H9 (cell line): ENCODE results near the gene ZNF136. TPM values are rescaled to one million over a fixed set of nuclear protein-coding genes. Genes with fewer than 3 reads are reported as not detected.

Source experiments
- DNase-seq: peaks from one replicate; pipeline ENCODE4 v3.0.0-alpha.2; 2017
- H2AFZ ChIP-seq: one replicate; pipeline ENCODE4 v1.6.1; 2013; ENCODE audit warnings: mild to moderate bottlenecking, low read length, control low read depth, moderate library complexity
- H2AK5ac ChIP-seq: 2 replicates; pipeline ENCODE4 v1.6.1; 2013; ENCODE audit warnings: low read length, control low read depth, mixed read lengths; ENCODE audit not compliant: insufficient read length
- H2BK120ac ChIP-seq: one replicate; pipeline ENCODE4 v1.6.1; 2013; ENCODE audit warnings: low read depth, mild to moderate bottlenecking, low read length, control low read depth, inconsistent platforms; ENCODE audit not compliant: poor library complexity, severe bottlenecking
- H2BK12ac ChIP-seq: 2 replicates; pipeline ENCODE4 v1.6.1; 2013; ENCODE audit warnings: low read length, control low read depth, mixed read lengths, low read depth; ENCODE audit not compliant: insufficient read length
- H2BK15ac ChIP-seq: 2 replicates; pipeline ENCODE4 v1.6.1; 2013; ENCODE audit warnings: low read depth, low read length, control low read depth
- H2BK20ac ChIP-seq: one replicate; pipeline ENCODE4 v1.6.1; 2013; ENCODE audit warnings: low read depth, mild to moderate bottlenecking, low read length, control low read depth, inconsistent platforms; ENCODE audit not compliant: poor library complexity, severe bottlenecking
- H2BK5ac ChIP-seq: 2 replicates; pipeline ENCODE4 v1.6.1; 2013; ENCODE audit warnings: low read length, control low read depth, mixed read lengths; ENCODE audit not compliant: insufficient read length
- H3K14ac ChIP-seq: 2 replicates; pipeline ENCODE4 v1.6.1; 2013; ENCODE audit warnings: low read length, control low read depth; ENCODE audit not compliant: insufficient read depth
- H3K18ac ChIP-seq: 2 replicates; pipeline ENCODE4 v1.6.1; 2013; ENCODE audit warnings: low read depth, mild to moderate bottlenecking, mixed read lengths, low read length, control low read depth; ENCODE audit not compliant: insufficient read length
- H3K23ac ChIP-seq: 2 replicates; pipeline ENCODE4 v1.6.1; 2013; ENCODE audit warnings: low read length, control low read depth, mixed read lengths, low read depth; ENCODE audit not compliant: insufficient read length
- H3K23me2 ChIP-seq: 2 replicates; pipeline ENCODE4 v1.6.1; 2013; ENCODE audit warnings: low read depth, mild to moderate bottlenecking, mixed read lengths, low read length, control low read depth; ENCODE audit not compliant: insufficient read length, poor library complexity, severe bottlenecking
- H3K27ac ChIP-seq: 2 replicates; pipeline ENCODE4 v1.5.1; 2013; ENCODE audit warnings: low read length, control low read depth, mixed read lengths, low read depth; ENCODE audit not compliant: insufficient read length
- H3K27me3 ChIP-seq: 2 replicates; pipeline ENCODE4 v1.6.1; 2013; ENCODE audit warnings: low read length, control low read depth, inconsistent platforms; ENCODE audit not compliant: insufficient read depth
- H3K4ac ChIP-seq: 2 replicates; pipeline ENCODE4 v1.6.1; 2013; ENCODE audit warnings: low read depth, mild to moderate bottlenecking, control low read depth, inconsistent platforms, low read length, moderate library complexity
- H3K4me1 ChIP-seq: 2 replicates; pipeline ENCODE4 v1.6.1; 2013; ENCODE audit warnings: low read length, control low read depth, inconsistent platforms; ENCODE audit not compliant: insufficient read depth
- H3K4me2 ChIP-seq: 2 replicates; pipeline ENCODE4 v1.6.1; 2013; ENCODE audit warnings: low read length, control low read depth, mixed read lengths; ENCODE audit not compliant: insufficient read length, insufficient read depth
- H3K56ac ChIP-seq: 2 replicates; pipeline ENCODE4 v1.6.1; 2013; ENCODE audit warnings: low read depth, mild to moderate bottlenecking, mixed read lengths, low read length, control low read depth; ENCODE audit not compliant: insufficient read length
- H3K79me1 ChIP-seq: 2 replicates; pipeline ENCODE4 v1.6.1; 2013; ENCODE audit warnings: low read depth, mild to moderate bottlenecking, moderate library complexity, low read length, control low read depth, inconsistent platforms; ENCODE audit not compliant: insufficient read depth, poor library complexity, severe bottlenecking
- H3K79me2 ChIP-seq: 2 replicates; pipeline ENCODE4 v1.6.1; 2013; ENCODE audit warnings: low read length, control low read depth, inconsistent platforms; ENCODE audit not compliant: insufficient read depth
- H3K9ac ChIP-seq: 2 replicates; pipeline ENCODE4 v1.6.1; 2013; ENCODE audit warnings: low read length, control low read depth, mixed read lengths; ENCODE audit not compliant: insufficient read length; ENCODE audit errors: extremely low read depth
- H3K9me3 ChIP-seq: one replicate; pipeline ENCODE4 v1.6.1; 2013; ENCODE audit warnings: low read depth, low read length, inconsistent platforms; ENCODE audit not compliant: control insufficient read depth
- H3T11ph ChIP-seq: one replicate; pipeline ENCODE4 v1.6.1; 2013; ENCODE audit warnings: mild to moderate bottlenecking, low read length, control low read depth, inconsistent platforms
- H4K20me1 ChIP-seq: one replicate; pipeline ENCODE4 v1.6.1; 2013; ENCODE audit not compliant: control insufficient read depth, insufficient read length, insufficient read depth
- H4K5ac ChIP-seq: 2 replicates; pipeline ENCODE4 v1.6.1; 2013; ENCODE audit warnings: low read depth, mild to moderate bottlenecking, mixed read lengths, low read length, control low read depth; ENCODE audit not compliant: insufficient read length
- H4K8ac ChIP-seq: replicated peaks from 2 replicates; pipeline ENCODE4 v1.6.1; 2013; ENCODE audit warnings: low read length, control low read depth, mixed read lengths, low read depth; ENCODE audit not compliant: insufficient read length
- H4K91ac ChIP-seq: 2 replicates; pipeline ENCODE4 v1.6.1; 2013; ENCODE audit warnings: low read depth, mild to moderate bottlenecking, moderate library complexity, mixed read lengths, low read length, control low read depth; ENCODE audit not compliant: insufficient read length
- H3K27ac Mint-ChIP-seq, 3 experiments: 2 replicates in 2 of 3; 3 replicates in 1 of 3; pipeline ENCODE4 v1.8.0; 2020 to 2021; ENCODE audit warnings: mixed read lengths in 3 of 3, mild to moderate bottlenecking in 1 of 3, moderate library complexity in 1 of 3
- H3K27me3 Mint-ChIP-seq: 2 replicates; pipeline ENCODE4 v1.8.0; 2021; ENCODE audit warnings: low read depth, mild to moderate bottlenecking, moderate library complexity, mixed read lengths
- H3K36me3 Mint-ChIP-seq, 3 experiments: 2 replicates in 2 of 3; 3 replicates in 1 of 3; pipeline ENCODE4 v1.8.0; 2020 to 2021; ENCODE audit warnings: low read depth in 3 of 3, mixed read lengths in 3 of 3; ENCODE audit not compliant: insufficient read depth in 1 of 3
- H3K4me1 Mint-ChIP-seq, 2 experiments: 2 replicates each; pipeline ENCODE4 v1.8.0; 2020; ENCODE audit warnings: mixed read lengths in 2 of 2
- H3K4me3 Mint-ChIP-seq, 2 experiments: 2 replicates in 1 of 2; 3 replicates in 1 of 2; pipeline ENCODE4 v1.8.0; 2020 to 2021; ENCODE audit warnings: mild to moderate bottlenecking in 2 of 2, mixed read lengths in 2 of 2, moderate library complexity in 1 of 2
- H3K9me3 Mint-ChIP-seq, 2 experiments: 2 replicates in 1 of 2; 3 replicates in 1 of 2; pipeline ENCODE4 v1.8.0; 2020; ENCODE audit warnings: mild to moderate bottlenecking in 2 of 2, mixed read lengths in 2 of 2, moderate library complexity in 1 of 2
- WGBS: extraction: QIAGEN DNeasy Blood & Tissue Kit; methylation state at CpG from one replicate; pipeline ENCODE4 v1.1.7; 2013; ENCODE audit warnings: missing lambda C conversion rate, low lambda C conversion rate, mixed read lengths; ENCODE audit not compliant: insufficient read length; ENCODE audit errors: extremely low coverage; 5-methylcytosine and 5-hydroxymethylcytosine counted together
- total RNA-seq: library from RNA; stranded (reverse); gene quantifications from 2 replicates; pipeline ENCODE4 v1.2.1, GENCODE V29; 2021
- TF ChIP-seq, protein P1 (sequence below): fragments of 200-600 bp; sonication (generic); conservative IDR thresholded peaks from 3 replicates; pipeline ENCODE4 v1.8.0; 2021; ENCODE audit warnings: antibody characterized with exemption, mild to moderate bottlenecking

The ZNF136 gene
- total RNA-seq, 1 experiment from 2014 or later, result 10.8 TPM

- Histone ChIP-seq H3K4me1 (peaks cover 4% of the 10 kb centered on the region; the same call in 1 of the 2 replicates), H3K79me2 (peaks cover 10% of the 10 kb centered on the region; the same call in 1 of the 2 replicates), H4K91ac (no peak overlapping the region), H3K23me2 (peaks cover 4% of the 10 kb centered on the region), H3K18ac (no peak overlapping the region), H2BK15ac (no peak overlapping the region; the same call in 1 of the 2 replicates), H3K4me2 (peak overlapping the region; percentile 94), H2BK12ac (no peak overlapping the region), H3K9me3 (no peaks in the 10 kb centered on the region), H3K9ac (peak overlapping the region; percentile 99), H3K14ac (no peak overlapping the region), H2BK5ac (no peak overlapping the region), H3K56ac (no peak overlapping the region), H3K4ac (no peak overlapping the region), H3K79me1 (peaks cover 17% of the 10 kb centered on the region), H3T11ph (no peak overlapping the region), H4K5ac (no peak overlapping the region), H2AK5ac (no peak overlapping the region), H3K27me3 (no peaks in the 10 kb centered on the region), H2BK120ac (no peak overlapping the region), H4K8ac (no peak overlapping the region), H2AFZ (no peak overlapping the region), H3K27ac (no peak overlapping the region), H3K23ac (no peak overlapping the region), H4K20me1 (no peaks in the 10 kb centered on the region), H2BK20ac (no peak overlapping the region)
- Mint-ChIP-seq H3K4me1 (peaks cover 10 to 15% of the 10 kb centered on the region in 2 experiments), H3K9me3 (peaks cover 2 to 22% of the 10 kb centered on the region in 2 experiments; a peak in 4 of 5 replicates), H3K27me3 (no peaks in the 10 kb centered on the region; the same call in 1 of the 2 replicates), H3K4me3 (peak overlapping the region; percentile 91 to 95), H3K27ac (no peak overlapping the region; a peak in 1 of 7 replicates), H3K36me3 (peaks cover 32 to 43% (median 41%) of the 10 kb centered on the region in 3 experiments)
- no peak for DNase-seq
- WGBS, result no CpG with 5 or more reads among the region's 11 CpGs
- TF ChIP-seq, protein P1, sequence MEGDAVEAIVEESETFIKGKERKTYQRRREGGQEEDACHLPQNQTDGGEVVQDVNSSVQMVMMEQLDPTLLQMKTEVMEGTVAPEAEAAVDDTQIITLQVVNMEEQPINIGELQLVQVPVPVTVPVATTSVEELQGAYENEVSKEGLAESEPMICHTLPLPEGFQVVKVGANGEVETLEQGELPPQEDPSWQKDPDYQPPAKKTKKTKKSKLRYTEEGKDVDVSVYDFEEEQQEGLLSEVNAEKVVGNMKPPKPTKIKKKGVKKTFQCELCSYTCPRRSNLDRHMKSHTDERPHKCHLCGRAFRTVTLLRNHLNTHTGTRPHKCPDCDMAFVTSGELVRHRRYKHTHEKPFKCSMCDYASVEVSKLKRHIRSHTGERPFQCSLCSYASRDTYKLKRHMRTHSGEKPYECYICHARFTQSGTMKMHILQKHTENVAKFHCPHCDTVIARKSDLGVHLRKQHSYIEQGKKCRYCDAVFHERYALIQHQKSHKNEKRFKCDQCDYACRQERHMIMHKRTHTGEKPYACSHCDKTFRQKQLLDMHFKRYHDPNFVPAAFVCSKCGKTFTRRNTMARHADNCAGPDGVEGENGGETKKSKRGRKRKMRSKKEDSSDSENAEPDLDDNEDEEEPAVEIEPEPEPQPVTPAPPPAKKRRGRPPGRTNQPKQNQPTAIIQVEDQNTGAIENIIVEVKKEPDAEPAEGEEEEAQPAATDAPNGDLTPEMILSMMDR, result no peak
Measured at GRCh38 chr19:12155324-12155860, 7.5 kb upstream of the ZNF136 start.
